ENCODE measurements around the gene PCP4.
"Not testable (repeated sequence)": the region's sequence is repeated elsewhere in the genome, so short reads cannot be mapped to it uniquely, and the experiment has no call there.

The PCP4 gene

DNA sequence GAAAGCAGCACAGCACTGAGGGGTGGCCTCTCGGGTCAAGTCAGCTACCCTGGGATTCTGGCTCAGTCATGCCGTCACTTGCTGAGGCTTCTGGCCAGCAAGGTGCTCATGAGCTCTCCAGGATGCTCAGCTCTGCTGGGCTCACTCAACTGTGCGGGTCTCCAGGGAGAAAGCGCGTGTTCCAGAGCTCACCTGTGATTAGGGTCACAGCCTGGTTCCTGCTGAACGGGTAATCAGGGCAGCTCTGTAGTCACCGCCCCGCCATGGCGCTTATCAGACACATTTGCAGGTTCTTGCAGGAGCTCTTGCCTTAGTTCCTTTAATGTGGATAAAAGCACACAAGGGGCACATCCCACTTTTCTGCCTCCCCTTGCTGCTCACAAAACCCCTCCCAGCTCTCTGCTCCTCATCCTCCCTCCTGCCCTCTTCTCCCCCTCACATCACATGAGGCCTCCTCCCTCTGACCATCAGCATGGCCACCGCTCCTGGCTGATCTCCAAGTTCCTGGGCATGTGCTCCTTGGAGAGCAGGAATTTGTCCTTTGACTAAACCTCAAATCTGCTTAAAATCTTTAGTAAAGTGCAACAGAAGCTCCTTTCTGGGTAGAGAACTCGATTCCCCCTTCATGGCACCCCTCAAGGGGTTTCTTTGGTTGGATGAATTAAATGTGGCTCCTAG lies 2.0 kb downstream of the PCP4 start:
- peak; percentile 11 for DNase-seq (ENCODE audit: low read depth)
- H3K4me3 ChIP-seq (ENCODE audit: low read length) = no peak overlapping the region

GRCh38 chr21:39873687-39874086 lies 6.4 kb downstream of the PCP4 start:
- Histone ChIP-seq H3K4me3 (ENCODE audit: low read length) (no peak overlapping the region), H3K36me3 (ENCODE audit: control insufficient read depth, insufficient read depth, low read length, severe bottlenecking) (no peaks in the 10 kb centered on the region)
- no peak for DNase-seq (ENCODE audit: low read depth)

More for the DNA sequence above, 2.0 kb downstream of the PCP4 start:
- no peak overlapping the region for H3K9ac ChIP-seq (ENCODE audit: low read length)
- peaks cover 25% of the 10 kb centered on the region for H3K27me3 ChIP-seq (replicated peaks; ENCODE audit: control insufficient read depth, insufficient read depth, low read length)
- no peaks in the 10 kb centered on the region for H3K9me3 ChIP-seq (ENCODE audit: control insufficient read depth, low read length)
- no peaks in the 10 kb centered on the region for H3K4me1 ChIP-seq (ENCODE audit: control insufficient read depth, insufficient read depth, low read length)
- H3K36me3 ChIP-seq (ENCODE audit: control insufficient read depth, insufficient read depth, low read length, severe bottlenecking) = no peaks in the 10 kb centered on the region

DNA sequence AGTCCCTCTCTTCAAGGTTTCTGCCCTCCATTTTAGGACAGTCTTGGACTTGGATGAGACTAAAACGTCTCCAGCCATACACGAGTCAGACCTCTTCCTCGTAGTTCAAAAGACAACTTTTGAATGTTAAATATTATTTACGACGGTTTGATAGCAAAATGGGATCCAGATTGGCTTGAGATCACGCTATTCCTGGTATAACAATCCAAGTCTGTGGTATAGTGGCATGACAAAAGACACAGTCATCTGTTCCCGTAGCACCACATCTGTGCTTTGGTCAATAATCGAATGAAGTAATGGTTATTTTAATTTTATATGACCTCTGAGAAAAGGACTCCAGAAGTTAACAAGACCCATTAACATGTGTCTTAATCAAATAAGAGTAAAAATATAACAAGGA lies 7.0 kb downstream of the PCP4 start:
- Histone ChIP-seq H3K36me3 (ENCODE audit: control insufficient read depth, insufficient read depth, low read length, severe bottlenecking) (no peaks in the 10 kb centered on the region), H3K4me1 (ENCODE audit: control insufficient read depth, insufficient read depth, low read length) (no peaks in the 10 kb centered on the region), H3K27me3 (replicated peaks; ENCODE audit: control insufficient read depth, insufficient read depth, low read length) (peaks cover 3% of the 10 kb centered on the region), H3K9ac (ENCODE audit: low read length) (no peak overlapping the region), H3K4me3 (ENCODE audit: low read length) (no peak overlapping the region), H3K9me3 (ENCODE audit: control insufficient read depth, low read length) (no peaks in the 10 kb centered on the region)
- DNase-seq (ENCODE audit: low read depth) = no peak

More at GRCh38 chr21:39873687-39874086, 6.4 kb downstream of the PCP4 start:
- no peaks in the 10 kb centered on the region for H3K4me1 ChIP-seq (ENCODE audit: control insufficient read depth, insufficient read depth, low read length)
- peaks cover 6% of the 10 kb centered on the region for H3K27me3 ChIP-seq (replicated peaks; ENCODE audit: control insufficient read depth, insufficient read depth, low read length)
- no peak overlapping the region for H3K9ac ChIP-seq (ENCODE audit: low read length)
- H3K9me3 ChIP-seq (ENCODE audit: control insufficient read depth, low read length) = no peaks in the 10 kb centered on the region

- DNase-seq (ENCODE audit: low read depth) = no peak
- Histone ChIP-seq H3K4me1 (ENCODE audit: control insufficient read depth, insufficient read depth, low read length) (no peaks in the 10 kb centered on the region), H3K27me3 (replicated peaks; ENCODE audit: control insufficient read depth, insufficient read depth, low read length) (peaks cover 3% of the 10 kb centered on the region)
Measured at GRCh38 chr21:39874759-39875158, 7.5 kb downstream of the PCP4 start.

GRCh38 chr21:39881661-39882060 lies 14.4 kb downstream of the PCP4 start:
- no peak overlapping the region for H3K9ac ChIP-seq (ENCODE audit: low read length)

More at GRCh38 chr21:39874759-39875158, 7.5 kb downstream of the PCP4 start:
- no peak overlapping the region for H3K4me3 ChIP-seq (ENCODE audit: low read length)
- H3K9ac ChIP-seq (ENCODE audit: low read length) = no peak overlapping the region
- no peaks in the 10 kb centered on the region for H3K36me3 ChIP-seq (ENCODE audit: control insufficient read depth, insufficient read depth, low read length, severe bottlenecking)
- H3K9me3 ChIP-seq (ENCODE audit: control insufficient read depth, low read length) = no peaks in the 10 kb centered on the region

DNA sequence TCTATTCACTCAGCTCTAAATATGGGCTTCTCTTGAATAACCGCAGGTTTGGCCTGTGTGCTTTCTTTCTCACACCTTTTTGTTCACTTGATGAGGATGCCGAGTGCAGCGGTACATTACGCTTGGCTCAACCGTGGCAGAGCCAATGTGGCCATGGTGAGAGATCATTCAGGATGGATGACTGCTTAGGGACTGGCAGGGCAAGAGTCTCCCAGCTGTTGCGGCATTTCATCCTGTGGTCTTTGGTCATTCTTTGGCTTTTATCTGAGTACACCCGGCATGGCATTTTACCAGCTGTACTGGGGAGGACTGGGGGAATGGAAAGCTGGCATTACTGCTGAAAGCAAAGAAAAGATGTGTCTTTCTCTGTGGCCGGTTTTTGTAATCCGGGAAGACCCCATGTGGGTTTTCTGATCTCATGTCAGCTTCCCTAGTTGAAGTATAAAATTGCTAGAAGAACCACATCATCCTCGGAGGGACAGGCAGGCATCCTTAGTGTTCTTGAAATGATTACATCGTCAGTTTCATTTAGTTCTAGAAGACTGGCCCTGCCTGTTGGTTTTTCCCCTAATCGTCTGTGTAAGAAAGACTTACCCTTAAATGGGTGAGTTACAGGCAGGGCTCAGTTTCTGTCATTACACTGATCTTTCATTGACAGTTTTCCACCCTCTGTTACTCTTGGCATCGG lies 15.1 kb downstream of the PCP4 start:
- no peak overlapping the region for H3K9ac ChIP-seq (ENCODE audit: low read length)
- no peaks in the 10 kb centered on the region for H3K36me3 ChIP-seq (ENCODE audit: control insufficient read depth, insufficient read depth, low read length, severe bottlenecking)
- H3K27me3 ChIP-seq (replicated peaks; ENCODE audit: control insufficient read depth, insufficient read depth, low read length) = no peaks in the 10 kb centered on the region
- no peak for DNase-seq (ENCODE audit: low read depth)
- no peaks in the 10 kb centered on the region for H3K4me1 ChIP-seq (ENCODE audit: control insufficient read depth, insufficient read depth, low read length)
- H3K9me3 ChIP-seq (ENCODE audit: control insufficient read depth, low read length) = no peaks in the 10 kb centered on the region
- H3K4me3 ChIP-seq (ENCODE audit: low read length) = no peak overlapping the region

More at GRCh38 chr21:39881661-39882060, 14.4 kb downstream of the PCP4 start:
- no peak overlapping the region for H3K4me3 ChIP-seq (ENCODE audit: low read length)
- no peaks in the 10 kb centered on the region for H3K27me3 ChIP-seq (replicated peaks; ENCODE audit: control insufficient read depth, insufficient read depth, low read length)
- no peak for DNase-seq (ENCODE audit: low read depth)
- no peaks in the 10 kb centered on the region for H3K9me3 ChIP-seq (ENCODE audit: control insufficient read depth, low read length)
- no peaks in the 10 kb centered on the region for H3K4me1 ChIP-seq (ENCODE audit: control insufficient read depth, insufficient read depth, low read length)
- no peaks in the 10 kb centered on the region for H3K36me3 ChIP-seq (ENCODE audit: control insufficient read depth, insufficient read depth, low read length, severe bottlenecking)

DNA sequence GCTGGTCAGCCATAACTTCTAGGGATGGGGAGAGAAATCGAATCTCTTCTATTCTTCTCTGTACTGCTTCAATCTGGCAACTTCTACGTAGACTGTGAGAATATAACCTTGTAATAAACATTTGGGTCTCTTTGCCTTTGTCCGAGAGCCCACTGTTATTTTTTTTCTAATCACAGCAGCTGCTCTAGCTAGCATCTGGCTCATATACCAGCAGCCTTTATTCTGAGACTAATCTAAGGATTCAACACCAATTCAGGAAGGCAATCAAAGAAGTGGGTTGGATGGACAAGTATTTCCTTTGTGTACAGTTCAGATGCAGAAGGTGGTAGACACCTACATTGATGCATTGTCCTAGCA lies 15.6 kb downstream of the PCP4 start:
- no peaks in the 10 kb centered on the region for H3K4me1 ChIP-seq (ENCODE audit: control insufficient read depth, insufficient read depth, low read length)
- no peaks in the 10 kb centered on the region for H3K9me3 ChIP-seq (ENCODE audit: control insufficient read depth, low read length)
- H3K4me3 ChIP-seq (ENCODE audit: low read length) = no peak overlapping the region
- no peaks in the 10 kb centered on the region for H3K27me3 ChIP-seq (replicated peaks; ENCODE audit: control insufficient read depth, insufficient read depth, low read length)
- H3K9ac ChIP-seq (ENCODE audit: low read length) = no peak overlapping the region
- no peak for DNase-seq (ENCODE audit: low read depth)
- no peaks in the 10 kb centered on the region for H3K36me3 ChIP-seq (ENCODE audit: control insufficient read depth, insufficient read depth, low read length, severe bottlenecking)

DNA sequence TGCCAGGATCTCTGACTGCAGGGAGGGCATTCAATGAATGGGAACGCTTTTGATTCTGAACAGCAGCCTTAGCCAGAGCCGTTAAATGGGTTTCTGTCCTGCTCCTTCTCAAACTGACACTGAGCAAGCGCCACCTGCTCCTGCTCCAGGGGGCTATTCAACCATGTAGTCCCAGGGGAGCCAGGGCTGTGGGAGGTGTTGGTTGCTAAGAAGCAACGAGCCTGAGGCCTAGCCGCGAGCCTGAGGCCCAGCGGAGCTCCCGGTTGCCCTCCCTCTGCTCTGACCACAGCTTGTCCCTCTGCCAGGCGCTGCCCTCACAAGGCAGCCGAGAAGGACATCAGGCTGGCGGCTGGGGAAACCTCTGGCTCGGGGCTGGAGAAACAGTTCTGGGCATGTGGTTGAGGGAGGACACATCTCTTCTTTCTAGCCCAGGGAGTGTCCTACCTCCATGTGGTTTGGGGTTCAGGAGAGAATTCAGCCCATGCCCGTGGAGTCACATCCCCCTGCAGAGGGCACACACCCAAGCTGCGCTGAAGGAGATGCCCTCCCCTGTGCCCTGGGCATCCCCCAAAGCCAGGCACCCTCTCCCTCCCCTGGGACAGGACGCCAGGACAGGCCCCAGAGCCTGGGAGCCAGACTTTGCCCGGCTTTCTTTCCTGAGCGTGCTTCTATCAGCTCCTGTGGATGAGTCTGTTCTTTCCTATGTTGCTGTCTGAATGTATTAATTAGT lies 18.0 kb downstream of the PCP4 start:
- Histone ChIP-seq H3K9me3 (ENCODE audit: control insufficient read depth, low read length) (no peaks in the 10 kb centered on the region), H3K4me1 (ENCODE audit: control insufficient read depth, insufficient read depth, low read length) (peaks cover 2% of the 10 kb centered on the region), H3K27me3 (replicated peaks; ENCODE audit: control insufficient read depth, insufficient read depth, low read length) (no peaks in the 10 kb centered on the region), H3K9ac (ENCODE audit: low read length) (no peak overlapping the region), H3K36me3 (ENCODE audit: control insufficient read depth, insufficient read depth, low read length, severe bottlenecking) (no peaks in the 10 kb centered on the region), H3K4me3 (ENCODE audit: low read length) (no peak overlapping the region)
- DNase-seq (ENCODE audit: low read depth) = peak; percentile 27

GRCh38 chr21:39888848-39889247 lies 21.6 kb downstream of the PCP4 start:
- Histone ChIP-seq H3K36me3 (ENCODE audit: control insufficient read depth, insufficient read depth, low read length, severe bottlenecking) (no peaks in the 10 kb centered on the region), H3K4me3 (ENCODE audit: low read length) (no peak overlapping the region), H3K9me3 (ENCODE audit: control insufficient read depth, low read length) (no peaks in the 10 kb centered on the region), H3K4me1 (ENCODE audit: control insufficient read depth, insufficient read depth, low read length) (peaks cover 8% of the 10 kb centered on the region), H3K9ac (ENCODE audit: low read length) (no peak overlapping the region), H3K27me3 (replicated peaks; ENCODE audit: control insufficient read depth, insufficient read depth, low read length) (no peaks in the 10 kb centered on the region)
- no peak for DNase-seq (ENCODE audit: low read depth)

- H3K9ac ChIP-seq (ENCODE audit: low read length) = no peak overlapping the region
- no peaks in the 10 kb centered on the region for H3K36me3 ChIP-seq (ENCODE audit: control insufficient read depth, insufficient read depth, low read length, severe bottlenecking)
- no peak overlapping the region for H3K4me3 ChIP-seq (ENCODE audit: low read length)
- no peaks in the 10 kb centered on the region for H3K27me3 ChIP-seq (replicated peaks; ENCODE audit: control insufficient read depth, insufficient read depth, low read length)
- peaks cover 8% of the 10 kb centered on the region for H3K4me1 ChIP-seq (ENCODE audit: control insufficient read depth, insufficient read depth, low read length)
- DNase-seq (ENCODE audit: low read depth) = no peak
- no peaks in the 10 kb centered on the region for H3K9me3 ChIP-seq (ENCODE audit: control insufficient read depth, low read length)
Measured at GRCh38 chr21:39891111-39891510, 23.9 kb downstream of the PCP4 start.

DNA sequence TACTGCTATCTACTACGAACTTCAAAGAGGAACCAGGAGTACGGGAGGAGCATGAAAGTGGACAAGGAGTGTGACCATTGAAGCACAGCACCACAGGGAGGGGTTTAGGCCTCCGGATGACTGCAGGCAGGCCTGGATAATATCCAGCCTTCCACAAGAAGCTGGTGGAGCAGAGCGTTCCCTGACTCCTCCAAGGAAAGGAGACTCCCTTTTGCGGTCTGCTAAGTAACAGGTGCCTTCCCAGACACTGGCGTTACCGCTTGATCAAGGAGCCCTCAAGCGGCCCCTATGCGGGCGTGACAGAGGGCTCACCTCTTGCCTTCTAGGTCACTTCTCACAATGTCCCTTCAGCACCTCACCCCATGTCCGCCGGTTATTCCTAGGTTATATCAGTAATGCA lies 24.6 kb downstream of the PCP4 start:
- not testable (repeated sequence) for DNase-seq (ENCODE audit: low read depth); H3K9me3 ChIP-seq (ENCODE audit: control insufficient read depth, low read length); H3K27me3 ChIP-seq (replicated peaks; ENCODE audit: control insufficient read depth, insufficient read depth, low read length)

More for the DNA sequence above, 24.6 kb downstream of the PCP4 start:
- H3K4me1 ChIP-seq (ENCODE audit: control insufficient read depth, insufficient read depth, low read length); H3K9ac ChIP-seq (ENCODE audit: low read length); H3K4me3 ChIP-seq (ENCODE audit: low read length); H3K36me3 ChIP-seq (ENCODE audit: control insufficient read depth, insufficient read depth, low read length, severe bottlenecking): not testable (repeated sequence)
